ENCODE data around the gene DLGAP1.
A peak's percentile ranks its signal among the peaks of the same experiment; 100 is the strongest.

DLGAP1 gene

DNA sequence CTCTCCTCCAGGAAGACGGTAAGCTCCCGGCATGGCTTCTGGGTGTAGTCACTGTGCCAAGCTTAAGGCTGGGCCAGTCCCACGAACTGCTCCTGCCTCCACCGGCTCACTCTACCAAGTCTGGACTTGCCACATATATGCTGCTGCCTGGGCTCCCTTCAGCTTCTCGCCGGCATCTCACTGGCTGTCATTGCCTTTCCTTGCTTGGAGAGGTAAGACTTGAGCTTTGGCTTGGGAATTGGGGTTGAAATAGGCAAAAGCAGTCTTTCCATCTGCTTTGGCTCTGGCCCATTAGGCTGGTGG lies 524.1 kb downstream of the DLGAP1 start:
- DNase-seq (ENCODE audit: low read depth) = no peak

DNA sequence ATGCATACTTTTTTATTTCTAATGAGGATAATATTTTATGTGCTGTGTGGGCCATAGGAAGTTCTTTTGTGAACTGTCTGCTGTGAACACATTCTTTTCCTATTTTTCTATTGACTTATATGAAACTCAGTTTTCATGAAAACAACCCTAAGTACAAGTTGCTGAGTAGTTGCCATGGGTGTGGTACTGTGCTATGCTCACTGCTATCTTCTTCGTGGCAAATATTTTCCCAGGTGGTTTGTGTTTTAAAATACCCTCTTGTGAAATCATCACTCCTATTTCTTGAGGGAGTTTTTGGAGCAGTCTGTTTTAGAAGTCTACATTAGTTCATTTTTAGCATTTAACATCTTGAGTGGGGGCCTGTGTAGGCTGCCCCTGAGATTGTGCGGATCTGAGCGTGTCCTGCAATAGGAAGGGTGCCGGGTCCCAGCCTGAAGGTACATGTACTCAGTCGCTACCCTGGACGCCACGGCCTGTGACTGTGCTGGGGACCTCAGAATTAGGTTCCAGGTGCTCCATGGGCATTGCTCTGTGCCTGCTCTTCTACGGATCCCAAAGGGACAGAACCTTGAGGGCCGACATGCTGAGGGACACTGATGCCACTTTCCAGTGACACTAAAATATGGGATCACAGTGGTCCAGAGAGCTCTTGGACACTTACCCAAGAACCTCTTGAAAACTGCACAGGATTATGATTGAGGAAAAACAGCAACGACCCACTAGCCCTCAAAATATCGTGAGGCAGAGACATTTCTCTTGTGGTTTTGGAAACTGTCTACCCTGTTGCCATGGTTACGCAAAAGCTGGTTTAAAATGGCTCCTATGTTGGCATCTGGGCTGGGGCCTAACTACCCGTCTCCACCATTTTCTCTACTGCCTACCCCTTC lies 524.7 kb downstream of the DLGAP1 start:
- no peak for DNase-seq (ENCODE audit: low read depth)

DNA sequence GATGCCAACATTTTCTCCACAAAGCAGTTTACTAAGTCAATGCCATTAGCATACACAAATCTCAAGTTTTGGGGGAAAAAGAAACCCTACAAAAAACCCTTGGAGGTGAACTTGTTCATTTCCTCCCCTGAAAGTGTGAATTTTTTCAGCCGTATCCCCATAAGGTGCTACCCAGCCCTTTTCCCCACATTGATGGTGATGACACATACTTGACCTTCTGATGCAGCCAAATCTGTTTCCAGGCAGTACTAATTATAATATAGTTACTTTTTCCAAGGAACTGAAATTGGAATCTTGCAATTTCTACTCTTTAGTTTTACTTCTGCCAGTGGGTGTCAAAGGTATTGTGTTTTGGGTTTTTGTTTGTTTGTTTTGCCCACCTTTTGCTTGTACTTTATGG lies 530.7 kb downstream of the DLGAP1 start:
- DNase-seq (ENCODE audit: low read depth) = no peak

DNA sequence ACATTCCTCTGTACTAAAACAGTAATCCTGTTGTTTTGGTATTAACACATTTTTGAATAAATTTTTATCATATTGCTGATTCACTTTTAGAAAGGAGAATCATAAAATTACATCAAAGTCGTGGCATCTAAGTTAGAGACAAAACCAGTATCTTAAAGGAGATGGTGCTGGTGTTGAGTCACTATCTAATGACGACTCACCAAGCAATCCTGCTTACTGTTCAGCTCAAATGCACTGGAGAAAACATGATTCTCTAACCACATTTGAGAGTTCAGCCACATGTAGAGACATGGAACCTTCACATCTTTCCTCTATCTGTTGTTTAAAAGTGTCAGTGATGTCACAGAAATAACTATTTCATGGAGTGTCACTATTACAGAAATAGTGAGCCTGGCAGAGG lies 531.4 kb downstream of the DLGAP1 start:
- peak; percentile 68 for DNase-seq (ENCODE audit: low read depth)

DNA sequence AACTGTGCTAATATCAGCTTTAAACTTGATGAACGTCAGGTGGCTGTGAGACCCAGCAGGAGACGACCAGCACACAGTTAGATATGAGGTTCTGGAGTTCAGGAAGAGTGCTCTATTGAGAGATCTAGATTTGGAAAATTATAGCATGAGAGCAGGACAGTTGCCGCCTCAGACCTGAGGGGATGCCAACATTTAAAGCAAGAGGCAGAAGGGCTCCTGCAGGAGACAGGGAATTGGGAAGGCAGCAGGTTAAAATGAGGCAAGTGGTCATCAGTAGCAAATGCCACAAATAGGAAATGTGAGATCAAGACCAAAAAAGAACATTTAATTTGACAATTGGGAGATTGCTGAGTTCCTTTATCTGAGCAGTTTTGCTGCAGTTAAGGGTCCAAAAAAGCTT lies 533.3 kb downstream of the DLGAP1 start:
- no peak for DNase-seq (ENCODE audit: low read depth)

DNA sequence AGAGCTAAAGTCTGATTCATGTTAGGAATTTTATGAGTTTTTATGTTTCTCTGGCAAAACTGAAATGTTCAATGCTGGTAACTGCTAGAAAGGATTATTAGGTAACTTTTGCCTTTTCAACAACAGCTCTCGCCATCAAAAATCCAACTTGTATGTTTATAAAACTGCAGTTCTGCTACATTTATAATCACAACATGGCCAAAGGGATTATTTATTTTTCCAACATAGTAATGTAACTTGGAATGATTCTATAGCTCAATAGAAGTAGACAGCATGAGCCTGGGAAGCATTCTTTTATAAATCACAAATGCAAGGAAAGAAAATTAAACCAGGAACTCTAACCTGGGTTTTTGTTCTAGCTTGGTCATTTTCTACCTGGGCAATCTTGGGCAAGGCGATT lies 534.3 kb downstream of the DLGAP1 start:
- no peak for DNase-seq (ENCODE audit: low read depth)

DNA sequence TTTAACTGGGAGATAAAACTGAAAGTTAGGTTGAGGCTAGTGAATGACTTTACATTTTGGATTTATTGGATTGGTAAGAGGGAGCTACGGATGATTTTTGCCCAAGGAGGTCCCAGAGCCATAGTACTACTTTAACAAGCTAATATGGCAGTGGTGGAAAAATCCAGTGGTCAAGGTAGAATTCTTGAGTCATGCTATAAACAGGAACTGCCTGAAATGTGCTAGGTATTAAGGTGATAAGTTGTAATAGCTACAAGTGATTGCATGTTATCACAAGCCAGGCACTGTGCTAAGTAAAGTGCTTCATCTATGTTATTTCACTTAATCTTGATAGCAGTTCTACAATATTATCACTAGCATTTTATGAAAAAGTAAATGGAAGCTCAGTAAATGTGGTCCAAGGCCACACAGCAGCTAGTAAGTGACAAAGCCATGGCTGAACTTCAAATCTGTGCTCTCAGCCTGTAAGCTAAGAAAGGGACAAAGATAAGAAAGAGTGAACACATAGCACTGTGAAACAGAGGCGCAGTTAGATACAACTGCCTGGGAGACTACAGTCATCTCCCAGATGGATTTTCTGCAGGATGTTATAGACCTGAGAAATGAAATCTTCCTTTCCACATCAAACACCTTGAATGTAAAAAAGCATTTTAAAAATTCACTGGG lies 535.6 kb downstream of the DLGAP1 start:
- no peak for DNase-seq (ENCODE audit: low read depth)

DNA sequence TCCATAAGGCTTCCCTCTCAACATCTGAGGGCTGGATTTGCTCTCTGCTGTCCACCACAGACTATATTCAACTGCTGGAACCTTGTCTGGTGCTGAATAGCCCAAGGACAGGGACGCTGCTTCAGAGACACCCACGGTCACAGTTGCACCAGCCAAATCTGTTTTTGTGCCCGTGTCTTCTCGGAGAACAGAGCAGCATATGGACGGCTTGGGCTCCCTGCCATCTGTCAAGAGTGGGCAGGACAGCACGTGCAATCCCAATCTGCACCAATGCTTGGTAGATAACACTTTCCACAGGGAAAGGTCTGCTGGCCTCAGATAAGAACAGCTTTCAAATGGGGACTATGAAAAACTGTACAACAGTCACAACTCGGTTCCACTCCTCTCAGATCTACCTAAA lies 539.0 kb downstream of the DLGAP1 start:
- no peak for DNase-seq (ENCODE audit: low read depth)

DNA sequence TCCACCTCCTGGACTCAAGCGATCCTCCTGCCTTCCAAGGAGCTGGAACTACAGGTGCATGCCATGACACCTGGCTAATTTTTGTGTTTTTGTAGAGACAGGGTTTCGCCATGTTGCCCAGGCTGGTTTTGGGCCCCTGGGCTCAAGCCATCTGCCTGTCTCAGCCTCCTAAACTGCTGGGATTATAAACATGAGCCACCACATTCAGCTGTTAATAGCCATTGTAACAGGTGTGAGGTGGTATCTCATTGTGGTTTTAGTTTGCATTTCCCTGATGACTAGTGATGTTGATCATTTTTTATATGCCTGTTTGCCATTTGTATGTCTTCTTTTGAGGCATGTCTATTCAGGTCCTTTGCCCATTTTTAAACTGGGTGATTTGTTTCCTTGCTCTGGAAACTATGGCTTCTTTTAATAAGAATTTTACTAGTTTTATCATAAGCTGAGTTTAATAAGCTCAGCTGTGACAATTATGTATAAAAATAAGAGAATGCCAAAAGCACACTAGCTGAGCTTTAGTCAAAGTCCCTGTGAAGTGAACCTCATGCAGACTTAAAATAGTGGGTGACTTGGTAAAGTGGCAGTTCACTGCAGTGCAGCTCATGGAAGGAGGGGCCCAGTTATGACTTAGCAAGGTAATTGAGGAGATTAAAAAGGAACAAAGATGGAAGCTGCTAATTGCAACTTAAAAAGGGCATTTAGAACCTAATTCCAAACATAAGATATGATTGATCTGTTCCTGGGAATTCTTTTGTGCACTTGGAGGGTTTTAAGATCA lies 540.1 kb downstream of the DLGAP1 start:
- no peak for DNase-seq (ENCODE audit: low read depth)

DNA sequence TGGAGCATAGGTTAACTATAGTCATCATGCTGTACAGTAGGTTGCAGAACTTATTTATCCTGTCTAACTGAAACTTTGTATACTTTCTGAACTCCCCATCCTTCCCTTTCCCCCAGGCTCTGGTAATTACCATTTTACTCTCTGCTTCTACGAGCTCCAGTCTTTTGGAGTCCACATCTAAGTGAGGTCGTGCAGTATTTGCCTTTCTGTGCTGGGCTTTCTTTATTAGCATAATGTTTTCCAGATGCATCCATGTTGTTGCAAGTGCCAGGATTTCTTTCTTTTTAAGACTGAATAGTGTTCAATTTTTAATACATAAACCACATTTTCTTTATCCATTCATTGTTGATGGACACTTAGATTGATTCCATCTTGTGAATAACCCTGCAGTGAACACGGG lies 541.0 kb downstream of the DLGAP1 start:
- DNase-seq (ENCODE audit: low read depth) = no peak

DNA sequence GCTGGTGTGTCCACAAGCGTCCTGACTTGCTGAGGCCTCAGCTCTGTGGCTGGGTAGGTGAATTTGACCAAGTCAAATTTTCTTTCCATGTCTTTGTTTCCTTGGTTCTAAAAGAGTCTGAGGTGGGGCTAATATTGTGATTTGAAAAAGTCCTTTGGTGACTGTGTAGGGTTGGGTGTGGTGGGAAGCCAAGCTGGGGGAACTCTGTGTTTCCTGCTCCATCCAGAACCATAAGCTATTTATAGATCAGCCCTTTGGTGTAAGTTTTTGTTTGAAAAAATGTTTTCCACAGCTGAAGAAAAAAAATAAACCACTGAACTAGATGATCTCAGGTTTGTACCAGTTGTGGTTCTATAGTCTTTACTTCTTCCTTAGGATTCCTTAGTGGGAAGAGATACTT lies 542.4 kb downstream of the DLGAP1 start:
- no peak for DNase-seq (ENCODE audit: low read depth)

DNA sequence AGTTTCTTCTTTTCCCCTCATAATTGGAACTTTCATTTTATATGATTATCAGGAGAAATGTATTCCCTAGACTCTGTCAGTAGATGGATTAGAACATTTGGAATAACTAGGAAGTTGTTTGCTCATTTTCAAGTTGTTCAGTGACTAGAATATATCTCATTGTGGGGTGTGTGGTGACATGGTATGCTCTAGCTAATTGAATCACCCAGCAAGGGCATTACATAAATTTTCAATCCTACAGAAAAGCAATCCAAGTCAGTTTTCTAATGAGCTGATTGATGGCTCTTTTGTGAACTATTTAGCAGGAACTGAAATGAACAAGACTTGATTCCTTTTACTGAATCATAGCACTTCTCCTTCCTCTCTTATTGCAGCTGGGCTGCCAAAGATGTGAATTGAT lies 543.7 kb downstream of the DLGAP1 start:
- DNase-seq (ENCODE audit: low read depth) = no peak

DNA sequence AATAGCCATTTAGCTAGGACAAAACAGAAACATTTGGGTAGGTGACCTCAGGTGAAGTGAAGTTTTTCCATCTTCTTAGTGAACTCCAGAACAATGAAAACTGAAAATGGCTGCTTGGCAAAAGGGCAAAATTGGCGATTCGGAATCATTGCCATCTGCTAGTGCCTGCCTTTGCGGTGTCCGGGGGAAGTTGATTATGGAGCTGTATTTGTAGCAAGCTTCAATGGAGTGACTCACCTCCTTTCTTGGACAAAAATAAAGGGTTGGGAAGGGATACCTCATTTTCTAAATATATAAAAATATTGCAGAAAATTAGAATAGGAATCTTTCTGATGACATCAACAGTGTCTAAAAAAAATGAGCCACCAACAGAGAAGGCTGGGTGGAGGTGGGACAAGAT lies 544.6 kb downstream of the DLGAP1 start:
- no peak for DNase-seq (ENCODE audit: low read depth)

DNA sequence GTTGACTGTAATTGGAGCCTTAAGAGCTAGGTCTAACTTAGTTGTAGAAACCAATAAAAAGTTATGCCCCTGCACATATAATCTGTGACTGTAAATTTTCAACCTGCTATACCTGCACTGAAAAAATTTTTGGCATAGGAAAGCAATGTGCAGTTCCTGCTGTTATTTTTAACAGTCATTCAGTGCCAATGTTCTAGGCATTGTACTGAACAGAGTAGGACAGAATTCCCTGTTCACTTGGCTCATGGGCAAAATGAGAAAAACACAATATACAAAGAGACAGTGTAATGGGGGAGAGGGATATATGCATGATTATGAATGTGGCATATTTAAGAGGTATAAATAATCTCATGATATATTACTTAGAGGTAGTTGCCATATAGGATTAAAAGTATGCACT lies 547.2 kb downstream of the DLGAP1 start:
- no peak for DNase-seq (ENCODE audit: low read depth)

DNA sequence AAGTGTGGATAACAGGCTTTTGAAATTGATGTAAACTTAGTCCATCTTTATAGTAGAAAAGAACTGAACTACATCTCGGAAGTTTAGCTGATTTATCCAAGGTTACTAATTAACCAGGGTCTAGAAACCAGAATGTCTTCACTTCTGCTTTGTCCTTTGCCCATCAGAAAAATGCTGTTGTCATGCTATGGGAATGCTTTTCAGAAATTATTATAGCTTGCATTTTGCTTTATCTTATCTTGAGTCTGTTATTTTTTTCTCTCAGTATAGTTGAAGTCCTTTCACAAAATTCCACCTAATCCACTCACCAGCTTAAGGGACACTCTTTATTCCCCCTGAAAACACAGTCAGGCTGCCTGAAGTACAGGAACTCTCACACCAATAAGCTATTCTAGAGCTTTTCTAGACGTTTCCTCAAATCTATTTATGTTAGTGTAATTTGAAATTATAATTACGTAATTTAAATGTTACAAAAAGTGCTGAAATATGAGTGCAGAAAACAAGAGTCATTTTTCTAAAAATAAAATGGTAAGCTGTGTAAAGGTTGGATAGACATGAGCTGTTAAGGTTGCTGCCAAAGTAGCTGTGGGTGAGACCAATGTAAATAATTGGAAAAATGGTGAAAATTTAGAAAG lies 548.9 kb downstream of the DLGAP1 start:
- no peak for DNase-seq (ENCODE audit: low read depth)

DNA sequence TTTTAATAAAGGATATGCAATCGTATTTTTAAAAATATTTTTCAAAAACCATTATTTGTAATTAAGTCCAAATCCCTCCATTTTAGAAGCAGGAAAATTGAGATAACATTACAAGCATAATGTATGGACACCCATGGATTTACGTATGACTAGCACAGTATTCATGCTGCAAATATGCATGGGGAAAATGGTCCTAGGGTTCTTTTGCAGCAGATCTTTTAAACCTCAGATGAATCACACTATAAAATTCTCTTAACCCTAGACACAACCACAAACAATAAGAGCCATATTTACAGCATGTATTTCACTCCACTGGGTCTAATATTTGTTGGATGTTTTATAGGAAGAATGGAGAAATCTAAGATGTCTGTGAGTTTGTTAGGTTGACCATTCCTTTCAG lies 551.8 kb downstream of the DLGAP1 start:
- DNase-seq (ENCODE audit: low read depth) = peak; percentile 78

DNA sequence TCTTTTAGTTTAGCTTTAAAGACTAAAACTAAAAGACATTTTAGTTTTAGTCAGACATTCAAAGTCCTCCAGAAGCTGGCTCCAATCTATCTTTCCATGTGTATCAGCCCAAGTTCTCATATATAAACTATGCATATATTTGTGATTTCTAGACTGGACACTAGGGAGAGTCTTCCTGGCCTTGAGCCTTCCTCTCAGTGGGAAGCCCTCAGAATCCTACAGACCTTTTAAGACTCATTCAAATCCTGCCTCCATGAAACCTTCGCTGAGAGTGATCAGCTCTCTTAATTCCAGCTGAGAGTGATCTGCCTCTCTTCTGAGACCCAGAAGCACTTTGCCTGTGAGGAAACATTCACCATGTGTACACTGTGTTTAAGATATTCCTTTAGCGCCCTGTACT lies 552.4 kb downstream of the DLGAP1 start:
- DNase-seq (ENCODE audit: low read depth) = no peak

DNA sequence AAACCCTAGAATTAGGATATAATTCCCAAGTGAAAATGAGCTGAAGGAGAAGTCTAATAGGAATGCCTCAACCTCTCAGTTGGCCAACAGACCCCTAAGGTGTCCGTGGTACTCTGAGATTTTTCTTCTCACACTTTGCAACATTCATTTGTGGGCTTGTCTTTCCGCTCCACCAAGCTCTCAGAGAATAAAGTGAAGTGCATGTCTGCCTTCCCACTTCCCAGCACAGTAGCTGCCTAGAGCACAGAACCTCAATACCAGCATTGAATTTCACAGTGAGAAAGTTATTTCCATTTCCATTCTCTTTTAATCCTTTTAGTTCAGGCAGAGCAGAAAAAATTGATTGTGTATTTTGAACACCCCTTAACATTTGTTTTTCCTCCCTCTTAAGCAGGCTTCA lies 553.3 kb downstream of the DLGAP1 start:
- DNase-seq (ENCODE audit: low read depth) = no peak

DNA sequence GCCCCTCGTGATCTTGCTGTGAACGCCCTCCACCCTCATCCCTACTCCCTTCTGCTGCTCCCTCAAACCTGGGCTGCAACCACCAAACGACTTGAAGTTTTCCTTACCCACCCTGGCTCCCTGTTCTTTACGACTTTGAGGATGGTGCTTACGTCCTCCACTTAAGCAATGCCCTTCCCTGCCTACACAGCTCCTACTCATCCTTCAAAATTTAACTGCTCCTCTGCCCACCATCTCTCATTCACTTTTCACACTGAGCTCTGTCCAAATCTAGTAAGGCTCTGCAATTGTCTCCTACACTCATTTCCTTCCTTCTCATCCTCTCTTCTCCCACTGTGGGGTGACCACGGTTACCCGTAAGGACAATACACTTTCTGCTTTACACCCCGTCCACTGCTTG lies 554.1 kb downstream of the DLGAP1 start:
- no peak for DNase-seq (ENCODE audit: low read depth)

DNA sequence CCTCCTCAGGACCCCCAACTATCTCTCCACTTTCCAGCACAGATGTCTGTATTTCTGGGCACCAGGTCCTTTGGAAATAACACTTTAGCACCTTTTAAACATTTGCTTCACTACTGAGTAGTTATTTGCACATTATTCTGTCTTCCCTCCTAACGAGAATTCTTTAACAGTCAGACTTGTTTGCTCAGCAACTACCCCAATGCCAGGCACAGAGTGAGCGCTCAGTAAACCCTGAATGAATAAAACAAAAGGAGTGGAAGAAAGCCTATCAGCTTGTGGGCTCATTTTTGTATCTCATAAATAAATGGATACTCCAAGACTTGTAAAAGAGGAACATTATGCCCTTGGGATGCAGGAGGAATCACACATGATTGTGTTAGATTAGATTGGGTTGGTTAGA lies 554.8 kb downstream of the DLGAP1 start:
- DNase-seq (ENCODE audit: low read depth) = no peak

DNA sequence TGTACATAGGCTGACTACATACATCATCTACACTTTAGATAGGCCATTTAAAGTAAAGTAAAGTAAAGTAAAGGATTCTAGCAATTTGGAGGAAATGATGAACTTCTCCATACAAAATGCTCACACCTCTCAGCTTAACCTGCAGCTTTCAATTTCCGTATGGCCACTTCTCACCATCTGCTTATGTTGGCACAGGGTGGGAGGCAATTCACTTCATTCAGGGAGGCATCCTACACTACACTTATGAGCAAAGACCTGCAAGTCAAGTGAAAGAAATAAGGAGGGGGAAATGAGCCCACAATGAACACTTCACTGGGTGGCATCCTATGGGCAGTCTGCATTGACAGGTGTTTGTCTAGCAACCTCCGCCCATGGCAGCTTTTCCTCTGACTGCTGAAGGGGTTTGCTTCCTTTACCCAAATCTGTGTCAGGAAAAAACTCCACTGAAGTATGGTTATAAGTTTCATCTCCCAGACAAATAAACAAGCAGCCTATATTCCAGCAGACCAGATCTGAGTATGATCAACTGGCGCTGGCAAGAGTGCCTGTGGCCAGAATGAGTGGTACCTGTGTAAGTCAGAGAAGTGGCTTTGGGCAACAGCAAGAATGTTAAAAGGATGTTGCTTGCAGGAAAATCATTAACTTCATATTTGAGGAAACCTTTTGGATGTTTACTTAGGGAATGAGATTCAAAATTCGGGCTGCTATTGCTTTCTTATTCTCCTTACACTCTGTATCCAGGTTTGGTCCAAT lies 556.1 kb downstream of the DLGAP1 start:
- DNase-seq (ENCODE audit: low read depth) = no peak

DNA sequence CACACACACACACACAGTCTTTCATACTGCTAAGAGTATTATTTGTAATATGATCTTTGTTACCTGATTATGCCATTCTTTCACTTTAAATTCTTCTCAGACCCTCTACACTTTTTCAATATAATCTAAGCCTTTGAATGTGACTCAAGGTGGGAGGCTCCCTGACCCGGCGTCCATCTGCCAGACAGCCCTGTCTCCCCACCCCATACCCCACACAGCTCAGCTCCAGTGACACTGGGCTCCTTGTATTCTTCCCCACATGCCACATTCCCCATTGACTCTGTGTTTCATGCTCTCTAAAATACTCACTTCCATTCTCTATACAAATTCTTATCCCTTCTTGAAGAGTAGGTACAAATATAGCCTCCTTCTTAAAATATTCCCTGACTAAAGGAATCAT lies 563.0 kb downstream of the DLGAP1 start:
- DNase-seq (ENCODE audit: low read depth) = no peak

Measured in HS-27A (cell line).